Lower leg skin (tissue), 3 donors: ENCODE results near the gene ABAT.

Experiments
- POLR2A ChIP-seq, 2 donors: fragments of 450-650 bp; IDR thresholded peaks; one replicate each; pipeline ENCODE4 v1.6.1; 2016 to 2017; ENCODE audit warnings: antibody characterized with exemption in 2 of 2, mild to moderate bottlenecking in 1 of 2, moderate library complexity in 1 of 2
- TF ChIP-seq, protein P1 (sequence below), 3 donors: fragments of 450-650 bp; IDR thresholded peaks; one replicate each; pipeline ENCODE4 v1.5.1; 2016; ENCODE audit warnings: antibody characterized with exemption in 3 of 3, mild to moderate bottlenecking in 3 of 3, moderate library complexity in 2 of 3

DNA sequence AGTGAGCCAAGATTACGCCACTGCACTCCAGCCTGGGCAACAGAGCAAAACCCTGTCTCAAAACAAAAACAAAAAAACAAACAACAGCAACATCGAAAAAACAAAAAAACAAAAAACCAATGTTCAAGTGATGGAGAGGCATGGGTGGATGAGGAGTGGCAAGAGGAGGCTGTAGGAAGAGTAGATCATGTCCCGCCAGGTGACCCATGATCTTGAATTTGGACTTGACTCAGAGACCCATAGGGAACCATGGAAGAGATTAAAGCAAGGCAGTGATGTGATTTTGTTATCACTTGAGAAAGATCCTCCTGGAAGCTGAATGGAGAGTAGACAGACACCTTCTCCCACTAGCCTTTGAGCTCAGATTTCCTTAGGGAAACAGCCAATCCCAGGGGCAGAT, 11.2 kb downstream of the ABAT start:
- no peak for TF ChIP-seq POLR2A (IDR thresholded peaks at IDR 0.05)
- TF ChIP-seq, protein P1, sequence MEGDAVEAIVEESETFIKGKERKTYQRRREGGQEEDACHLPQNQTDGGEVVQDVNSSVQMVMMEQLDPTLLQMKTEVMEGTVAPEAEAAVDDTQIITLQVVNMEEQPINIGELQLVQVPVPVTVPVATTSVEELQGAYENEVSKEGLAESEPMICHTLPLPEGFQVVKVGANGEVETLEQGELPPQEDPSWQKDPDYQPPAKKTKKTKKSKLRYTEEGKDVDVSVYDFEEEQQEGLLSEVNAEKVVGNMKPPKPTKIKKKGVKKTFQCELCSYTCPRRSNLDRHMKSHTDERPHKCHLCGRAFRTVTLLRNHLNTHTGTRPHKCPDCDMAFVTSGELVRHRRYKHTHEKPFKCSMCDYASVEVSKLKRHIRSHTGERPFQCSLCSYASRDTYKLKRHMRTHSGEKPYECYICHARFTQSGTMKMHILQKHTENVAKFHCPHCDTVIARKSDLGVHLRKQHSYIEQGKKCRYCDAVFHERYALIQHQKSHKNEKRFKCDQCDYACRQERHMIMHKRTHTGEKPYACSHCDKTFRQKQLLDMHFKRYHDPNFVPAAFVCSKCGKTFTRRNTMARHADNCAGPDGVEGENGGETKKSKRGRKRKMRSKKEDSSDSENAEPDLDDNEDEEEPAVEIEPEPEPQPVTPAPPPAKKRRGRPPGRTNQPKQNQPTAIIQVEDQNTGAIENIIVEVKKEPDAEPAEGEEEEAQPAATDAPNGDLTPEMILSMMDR (IDR thresholded peaks at IDR 0.05): no peak
